Body of pancreas (tissue), 4 donors: ENCODE measurements around the gene CXXC1.
"Not testable (repeated sequence)": the region's sequence is repeated elsewhere in the genome, so short reads cannot be mapped to it uniquely, and the experiment has no call there.

Source experiments
- CTCF ChIP-seq, 7 experiments: fragments of 450-650 bp in 4 of 7; fragments of 200-600 bp in 3 of 7; sonication (generic) in 3 of 7; IDR thresholded peaks; one replicate each; pipeline ENCODE4 v1.5.1; 2016 to 2019; ENCODE audit warnings: antibody characterized with exemption in 7 of 7
- POLR2A ChIP-seq, 3 donors: fragments of 450-650 bp; IDR thresholded peaks; one replicate each; pipeline ENCODE4 v1.6.1; 2016; ENCODE audit warnings: antibody characterized with exemption in 3 of 3, mild to moderate bottlenecking in 2 of 3

- not testable (repeated sequence) for TF ChIP-seq POLR2A, CTCF (IDR thresholded peaks at IDR 0.05)
Observed at GRCh38 chr18:50288348-50289107, 1.0 kb upstream of the CXXC1 start.
